Measurements from ENCODE around the gene REC8. TPM values are rescaled to one million over a fixed set of nuclear protein-coding genes. Genes with fewer than 3 reads are reported as not detected.

Gene REC8
- total RNA-seq, 2 donors from 2014 or later = 7.8 to 8.9 TPM

DNA sequence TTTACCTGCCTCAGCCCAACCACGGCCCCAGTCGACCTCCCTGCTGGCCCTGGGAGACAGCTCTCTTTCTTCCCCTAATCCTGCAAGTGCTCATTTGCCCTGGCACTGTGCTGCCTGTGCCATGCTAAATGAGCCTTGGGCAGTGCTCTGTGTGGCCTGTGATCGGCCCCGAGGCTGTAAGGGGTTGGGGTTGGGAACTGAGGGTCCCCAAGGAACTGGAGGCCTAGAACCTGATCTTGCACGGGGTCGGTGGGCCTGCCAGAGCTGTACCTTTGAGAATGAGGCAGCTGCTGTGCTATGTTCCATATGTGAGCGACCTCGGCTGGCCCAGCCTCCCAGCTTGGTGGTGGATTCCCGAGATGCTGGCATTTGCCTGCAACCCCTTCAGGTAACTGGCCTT, 21.8 kb upstream of the REC8 start:
- Histone ChIP-seq H3K4me1 (peaks cover 30% of the 10 kb centered on the region), H3K36me3 (replicated peaks in 1 of 2; ENCODE audit: insufficient read depth in 1 of 2, low read depth in 2 of 2) (peaks cover 0 to 18% of the 10 kb centered on the region in 2 donors), H3K4me3 (no peak overlapping the region), H3K27ac (no peak overlapping the region), H3K27me3 (no peaks in the 10 kb centered on the region), H3K9me3 (no peaks in the 10 kb centered on the region)
- intact Hi-C loops (cut with DNase I) = no loop called here
- WGBS, 2 donors = 81 to 87% methylated on average over 8 to 9 of the region's 9 CpGs
- ATAC-seq (no peak), DNase-seq (no peak)
- TF ChIP-seq POLR2A (IDR thresholded peaks at IDR 0.05) = no peak
- TF ChIP-seq, protein P1, sequence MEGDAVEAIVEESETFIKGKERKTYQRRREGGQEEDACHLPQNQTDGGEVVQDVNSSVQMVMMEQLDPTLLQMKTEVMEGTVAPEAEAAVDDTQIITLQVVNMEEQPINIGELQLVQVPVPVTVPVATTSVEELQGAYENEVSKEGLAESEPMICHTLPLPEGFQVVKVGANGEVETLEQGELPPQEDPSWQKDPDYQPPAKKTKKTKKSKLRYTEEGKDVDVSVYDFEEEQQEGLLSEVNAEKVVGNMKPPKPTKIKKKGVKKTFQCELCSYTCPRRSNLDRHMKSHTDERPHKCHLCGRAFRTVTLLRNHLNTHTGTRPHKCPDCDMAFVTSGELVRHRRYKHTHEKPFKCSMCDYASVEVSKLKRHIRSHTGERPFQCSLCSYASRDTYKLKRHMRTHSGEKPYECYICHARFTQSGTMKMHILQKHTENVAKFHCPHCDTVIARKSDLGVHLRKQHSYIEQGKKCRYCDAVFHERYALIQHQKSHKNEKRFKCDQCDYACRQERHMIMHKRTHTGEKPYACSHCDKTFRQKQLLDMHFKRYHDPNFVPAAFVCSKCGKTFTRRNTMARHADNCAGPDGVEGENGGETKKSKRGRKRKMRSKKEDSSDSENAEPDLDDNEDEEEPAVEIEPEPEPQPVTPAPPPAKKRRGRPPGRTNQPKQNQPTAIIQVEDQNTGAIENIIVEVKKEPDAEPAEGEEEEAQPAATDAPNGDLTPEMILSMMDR (IDR thresholded peaks at IDR 0.05) = no peak

DNA sequence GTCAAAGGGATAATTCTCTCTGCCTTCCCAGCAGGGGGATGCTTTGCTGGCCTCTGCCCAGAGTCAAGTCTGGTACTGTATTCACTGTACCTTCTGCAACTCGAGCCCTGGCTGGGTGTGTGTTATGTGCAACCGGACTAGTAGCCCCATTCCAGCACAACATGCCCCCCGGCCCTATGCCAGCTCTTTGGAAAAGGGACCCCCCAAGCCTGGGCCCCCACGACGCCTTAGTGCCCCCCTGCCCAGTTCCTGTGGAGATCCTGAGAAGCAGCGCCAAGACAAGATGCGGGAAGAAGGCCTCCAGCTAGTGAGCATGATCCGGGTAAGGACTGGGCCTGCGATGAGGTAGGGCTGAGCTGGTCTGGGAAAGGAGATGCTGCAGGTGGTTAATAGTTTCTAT, 21.3 kb upstream of the REC8 start:
- H3K36me3 ChIP-seq (replicated peaks in 1 of 2; ENCODE audit: insufficient read depth in 1 of 2, low read depth in 2 of 2) = peaks cover 0 to 22% of the 10 kb centered on the region in 2 donors
- ATAC-seq = no peak
- TF ChIP-seq POLR2A (IDR thresholded peaks at IDR 0.05) = no peak
- TF ChIP-seq, protein P1 (IDR thresholded peaks at IDR 0.05) = no peak
- intact Hi-C loops (cut with DNase I) = no loop called here
- no peak overlapping the region for H3K27ac ChIP-seq
- no peaks in the 10 kb centered on the region for H3K9me3 ChIP-seq
- no peak for DNase-seq
- 83 to 91% methylated on average over 8 to 9 of the region's 9 CpGs for WGBS, 2 donors
- H3K4me3 ChIP-seq = no peak overlapping the region
- H3K27me3 ChIP-seq = no peaks in the 10 kb centered on the region
- H3K4me1 ChIP-seq = peaks cover 25% of the 10 kb centered on the region

DNA sequence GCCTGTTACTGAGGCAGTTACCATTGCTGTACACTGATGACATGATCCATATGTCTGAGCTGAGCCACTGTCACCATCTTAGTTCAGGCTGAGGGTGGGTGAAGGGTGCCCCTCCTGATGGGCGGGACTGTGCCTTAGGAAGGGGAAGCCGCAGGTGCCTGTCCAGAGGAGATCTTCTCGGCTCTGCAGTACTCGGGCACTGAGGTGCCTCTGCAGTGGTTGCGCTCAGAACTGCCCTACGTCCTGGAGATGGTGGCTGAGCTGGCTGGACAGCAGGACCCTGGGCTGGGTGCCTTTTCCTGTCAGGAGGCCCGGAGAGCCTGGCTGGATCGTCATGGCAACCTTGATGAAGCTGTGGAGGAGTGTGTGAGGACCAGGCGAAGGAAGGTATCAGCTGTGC, 20.9 kb upstream of the REC8 start:
- DNase-seq = no peak
- Histone ChIP-seq H3K36me3 (replicated peaks in 1 of 2; ENCODE audit: insufficient read depth in 1 of 2, low read depth in 2 of 2) (peaks cover 0 to 24% of the 10 kb centered on the region in 2 donors), H3K4me1 (peaks cover 21% of the 10 kb centered on the region), H3K27me3 (no peaks in the 10 kb centered on the region), H3K27ac (no peak overlapping the region), H3K4me3 (no peak overlapping the region), H3K9me3 (no peaks in the 10 kb centered on the region)
- ATAC-seq = no peak
- intact Hi-C loops (cut with DNase I) = no loop called here
- TF ChIP-seq POLR2A (IDR thresholded peaks at IDR 0.05) = no peak
- TF ChIP-seq, protein P1 (IDR thresholded peaks at IDR 0.05) = no peak
- WGBS, 2 donors = 74 to 80% methylated on average over 6 to 7 of the region's 9 CpGs

DNA sequence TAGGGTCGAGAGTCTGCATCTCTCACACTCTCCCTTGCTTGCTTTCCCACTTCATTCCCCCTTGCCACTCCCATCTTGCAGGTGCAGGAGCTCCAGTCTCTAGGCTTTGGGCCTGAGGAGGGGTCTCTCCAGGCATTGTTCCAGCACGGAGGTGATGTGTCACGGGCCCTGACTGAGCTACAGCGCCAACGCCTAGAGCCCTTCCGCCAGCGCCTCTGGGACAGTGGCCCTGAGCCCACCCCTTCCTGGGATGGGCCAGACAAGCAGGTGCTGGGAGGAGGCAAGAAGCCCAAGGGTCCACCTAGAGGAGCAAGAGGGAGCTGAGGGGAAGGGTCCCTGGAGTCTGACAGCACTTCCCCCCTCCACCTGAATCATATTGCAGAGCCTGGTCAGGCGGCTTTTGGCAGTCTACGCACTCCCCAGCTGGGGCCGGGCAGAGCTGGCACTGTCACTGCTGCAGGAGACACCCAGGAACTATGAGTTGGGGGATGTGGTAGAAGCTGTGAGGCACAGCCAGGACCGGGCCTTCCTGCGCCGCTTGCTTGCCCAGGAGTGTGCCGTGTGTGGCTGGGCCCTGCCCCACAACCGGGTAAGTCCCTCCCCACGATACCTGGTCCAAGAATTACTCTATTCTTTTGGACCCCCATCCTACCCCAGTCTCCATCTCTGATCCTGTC, 20.3 kb upstream of the REC8 start:
- 94 to 95% methylated on average over 6 to 16 of the region's 16 CpGs for WGBS, 2 donors
- TF ChIP-seq, protein P1 (IDR thresholded peaks at IDR 0.05) = no peak
- no peak for TF ChIP-seq POLR2A (IDR thresholded peaks at IDR 0.05)
- DNase-seq (no peak), ATAC-seq (no peak)
- Histone ChIP-seq H3K36me3 (replicated peaks in 1 of 2; ENCODE audit: insufficient read depth in 1 of 2, low read depth in 2 of 2) (peaks cover 0 to 29% of the 10 kb centered on the region in 2 donors), H3K4me3 (no peak overlapping the region), H3K27ac (no peak overlapping the region), H3K4me1 (peaks cover 18% of the 10 kb centered on the region), H3K9me3 (no peaks in the 10 kb centered on the region), H3K27me3 (no peaks in the 10 kb centered on the region)
- intact Hi-C loops (cut with DNase I) = no loop called here

DNA sequence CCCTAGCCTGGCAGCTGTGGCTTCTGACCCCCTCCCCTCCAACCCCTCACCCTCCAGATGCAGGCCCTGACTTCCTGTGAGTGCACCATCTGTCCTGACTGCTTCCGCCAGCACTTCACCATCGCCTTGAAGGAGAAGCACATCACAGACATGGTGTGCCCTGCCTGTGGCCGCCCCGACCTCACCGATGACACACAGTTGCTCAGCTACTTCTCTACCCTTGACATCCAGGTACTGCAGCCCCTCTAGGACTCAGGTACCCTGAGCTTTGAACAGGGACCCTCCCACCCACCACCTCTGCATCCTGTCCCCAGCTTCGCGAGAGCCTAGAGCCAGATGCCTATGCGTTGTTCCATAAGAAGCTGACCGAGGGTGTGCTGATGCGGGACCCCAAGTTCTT, 16.8 kb upstream of the REC8 start:
- DNase-seq (no peak), ATAC-seq (no peak)
- Histone ChIP-seq H3K4me1 (peaks cover 5% of the 10 kb centered on the region), H3K4me3 (no peak overlapping the region), H3K36me3 (replicated peaks in 1 of 2; ENCODE audit: insufficient read depth in 1 of 2, low read depth in 2 of 2) (peaks cover 6 to 36% of the 10 kb centered on the region in 2 donors), H3K9me3 (no peaks in the 10 kb centered on the region), H3K27me3 (no peaks in the 10 kb centered on the region), H3K27ac (no peak overlapping the region)
- intact Hi-C loops (cut with DNase I) = no loop called here
- 89 to 95% methylated on average over 9 to 10 of the region's 10 CpGs for WGBS, 2 donors
- TF ChIP-seq, protein P1 (IDR thresholded peaks at IDR 0.05) = no peak
- TF ChIP-seq POLR2A (IDR thresholded peaks at IDR 0.05) = no peak
